NCI-H2107 treated with DMSO at 0.1 percent for 48 hours (cell line): ENCODE results near the gene ADD1.
"Not testable (repeated sequence)": the region's sequence is repeated elsewhere in the genome, so short reads cannot be mapped to it uniquely, and the experiment has no call there.

Experiments
- DNase-seq: peaks from one replicate; lab custom pipeline; 2025; ENCODE audit not compliant: unreplicated experiment; lab: John Stamatoyannopoulos, UW

Gene ADD1

GRCh38 chr4:2942532-2943363 lies 99.1 kb downstream of the ADD1 start:
- DNase-seq = no peak

GRCh38 chr4:2943364-2944090 lies 99.9 kb downstream of the ADD1 start:
- no peak for DNase-seq

- no peak for DNase-seq
These were observed 100.4 kb downstream of the ADD1 start for GRCh38 chr4:2944091-2944482.

GRCh38 chr4:2944586-2945526 lies 101.2 kb downstream of the ADD1 start:
- DNase-seq = no peak

- not testable (repeated sequence) for DNase-seq
These were observed 102.3 kb downstream of the ADD1 start for GRCh38 chr4:2945619-2946604.

- DNase-seq = no peak
These were observed 103.4 kb downstream of the ADD1 start for GRCh38 chr4:2946812-2947600.

- no peak for DNase-seq
These were observed 104.3 kb downstream of the ADD1 start for GRCh38 chr4:2947926-2948325.

GRCh38 chr4:2948895-2949781 lies 105.5 kb downstream of the ADD1 start:
- no peak for DNase-seq

- DNase-seq = no peak
These were observed 106.1 kb downstream of the ADD1 start for GRCh38 chr4:2949782-2950125.

GRCh38 chr4:2950221-2950989 lies 106.8 kb downstream of the ADD1 start:
- no peak for DNase-seq

- DNase-seq = no peak
These were observed 109.9 kb downstream of the ADD1 start for GRCh38 chr4:2953496-2953895.

- no peak for DNase-seq
These were observed 110.9 kb downstream of the ADD1 start for GRCh38 chr4:2954358-2955185.

- not testable (repeated sequence) for DNase-seq
These were observed 111.8 kb downstream of the ADD1 start for GRCh38 chr4:2955186-2956044.

GRCh38 chr4:2958446-2958845 lies 114.8 kb downstream of the ADD1 start:
- no peak for DNase-seq

- not testable (repeated sequence) for DNase-seq
These were observed 116.8 kb downstream of the ADD1 start for GRCh38 chr4:2960450-2960849.

- no peak for DNase-seq
These were observed 117.8 kb downstream of the ADD1 start for GRCh38 chr4:2961421-2961810.
